ENCODE data around the gene CUX1.

Gene CUX1

DNA sequence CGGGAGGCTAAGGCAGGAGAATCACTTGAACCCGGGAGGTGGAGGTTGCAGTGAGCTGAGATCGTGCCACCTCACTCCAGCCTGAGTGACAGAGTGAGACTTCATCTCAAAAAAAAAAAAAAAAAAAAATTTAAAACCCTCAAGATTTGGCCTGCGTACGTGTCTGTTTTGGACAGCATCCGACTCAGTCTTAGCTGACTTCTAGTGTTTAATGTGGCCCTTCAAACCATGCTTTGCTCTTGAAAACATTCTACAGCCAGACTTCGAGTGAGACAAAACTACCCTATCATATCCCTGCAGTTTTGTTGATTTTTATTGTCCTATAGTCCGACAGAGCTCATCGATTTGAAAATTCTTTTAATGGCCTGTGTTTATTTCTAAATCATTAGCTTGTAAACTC, 242.1 kb downstream of the CUX1 start:
- no peak for DNase-seq

DNA sequence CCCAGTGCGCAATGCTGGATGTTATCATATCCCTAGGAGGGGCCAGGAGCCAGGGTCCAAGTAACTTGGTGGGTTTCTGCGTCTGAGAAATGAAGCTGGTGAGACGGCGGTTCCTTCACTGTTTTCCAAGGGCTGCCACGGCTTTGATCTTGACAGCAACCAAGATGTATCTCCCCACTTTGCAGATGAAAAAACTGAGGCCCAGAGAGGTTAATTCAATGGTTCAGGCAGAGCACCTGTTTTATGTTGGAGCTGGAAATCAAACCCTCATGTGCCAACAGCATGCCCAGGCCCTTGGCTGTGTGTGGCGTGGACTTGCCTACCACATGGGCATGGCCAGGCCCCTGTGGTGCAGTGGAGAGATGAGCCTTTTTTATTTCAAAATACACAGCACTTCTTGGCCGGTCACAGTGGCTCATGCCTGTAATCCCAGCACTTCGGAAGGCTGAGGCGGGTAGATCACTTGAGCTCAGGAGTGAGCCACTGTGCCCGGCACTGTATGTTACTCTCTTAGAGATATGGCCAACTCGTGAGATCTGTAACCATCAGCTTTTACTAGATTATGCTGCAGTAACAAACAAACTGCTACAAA, 244.0 kb downstream of the CUX1 start:
- no peak for DNase-seq

DNA sequence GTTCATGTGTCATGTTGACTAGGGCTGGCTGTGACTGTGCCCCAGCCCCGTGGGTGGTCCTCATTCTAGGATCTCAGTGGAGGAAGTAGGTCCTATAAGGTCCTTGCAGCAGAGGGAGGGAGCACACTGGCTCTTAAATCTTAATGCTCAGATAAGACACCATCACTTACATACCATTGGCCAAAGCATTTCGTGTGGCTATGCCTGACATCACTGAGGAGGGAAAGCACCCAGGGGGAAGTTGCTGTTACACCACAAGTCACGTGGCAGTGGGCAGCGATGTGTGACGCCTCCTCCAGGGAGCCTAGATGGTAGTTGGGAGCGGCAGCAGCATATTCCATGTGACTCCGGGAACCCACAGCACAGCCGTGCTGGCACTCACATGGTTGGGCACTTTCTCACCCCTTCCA, 244.6 kb downstream of the CUX1 start:
- no peak for DNase-seq

DNA sequence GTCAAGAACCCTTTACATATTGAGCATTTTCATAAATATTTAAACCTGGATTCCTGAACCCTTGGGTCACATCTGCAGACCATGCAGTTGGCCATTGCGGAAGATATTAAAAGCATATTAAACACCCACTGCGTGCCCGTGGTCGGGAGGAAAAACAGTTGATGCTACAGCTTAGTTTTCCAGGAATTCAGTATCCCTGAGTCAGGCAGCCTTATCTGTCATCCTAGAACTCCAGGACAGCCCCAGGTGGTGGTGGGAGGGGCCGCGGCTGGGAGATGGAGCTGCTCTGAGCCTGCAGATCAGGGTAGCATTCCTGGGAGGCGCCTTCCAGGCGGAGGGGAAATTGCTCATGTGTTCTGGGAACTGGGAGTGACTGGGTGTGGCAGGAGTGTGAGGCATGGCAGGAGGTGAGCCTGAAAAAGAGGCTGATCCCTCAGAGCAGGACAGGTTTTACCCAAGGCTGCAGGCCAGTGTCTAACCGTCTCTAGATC, 246.3 kb downstream of the CUX1 start:
- no peak for DNase-seq

DNA sequence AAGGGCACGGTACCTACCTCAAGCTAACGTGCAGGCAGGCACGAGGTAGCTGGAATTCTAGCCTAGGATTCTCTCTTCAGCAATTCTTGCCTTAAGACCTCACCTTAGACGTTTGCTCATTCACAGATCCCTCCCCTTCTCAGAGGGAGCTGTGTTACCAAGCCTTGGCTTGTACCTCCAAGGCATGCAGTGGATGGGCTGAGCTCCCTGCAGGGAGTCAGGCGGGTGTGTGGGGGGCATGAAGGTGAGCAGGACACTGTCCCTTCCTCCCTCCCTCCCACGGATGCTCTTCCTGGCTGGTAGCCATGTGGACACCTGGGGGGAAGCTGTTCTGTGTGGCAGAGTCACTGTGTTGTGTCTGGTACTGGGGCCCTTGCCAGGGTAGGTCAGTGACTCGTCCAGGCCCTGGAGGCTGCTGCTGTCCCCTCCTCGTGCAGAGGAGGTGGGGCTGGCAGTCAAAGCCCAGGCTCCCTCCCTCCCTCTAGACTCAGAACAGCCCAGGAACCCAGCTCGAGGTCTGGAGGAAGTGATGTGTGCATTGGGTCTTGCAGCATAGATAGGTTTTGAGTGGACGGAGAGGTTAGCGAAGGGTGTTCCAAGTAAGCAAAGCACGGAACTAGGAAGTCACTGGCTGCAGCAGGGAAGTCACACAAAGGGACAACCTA, 247.1 kb downstream of the CUX1 start:
- DNase-seq = no peak

DNA sequence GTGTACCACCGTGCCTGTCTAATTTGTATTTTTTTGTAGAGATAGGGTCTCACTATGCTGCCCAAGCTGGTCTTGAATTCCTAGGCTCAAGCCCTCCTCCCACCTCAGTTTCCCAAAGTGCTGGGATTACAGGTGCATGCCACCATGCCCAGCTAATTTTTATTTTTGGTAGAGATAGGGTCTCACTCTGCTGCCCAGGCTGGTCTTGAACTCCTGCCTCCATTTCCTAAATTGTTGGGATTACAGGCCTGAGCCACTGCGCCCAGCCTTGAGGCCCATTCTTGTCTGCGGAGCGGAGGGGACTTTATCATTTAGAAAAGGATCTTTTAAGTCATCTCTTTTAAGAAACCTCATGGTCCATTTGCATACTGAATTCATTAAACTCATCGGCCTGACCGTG, 247.8 kb downstream of the CUX1 start:
- no peak for DNase-seq

DNA sequence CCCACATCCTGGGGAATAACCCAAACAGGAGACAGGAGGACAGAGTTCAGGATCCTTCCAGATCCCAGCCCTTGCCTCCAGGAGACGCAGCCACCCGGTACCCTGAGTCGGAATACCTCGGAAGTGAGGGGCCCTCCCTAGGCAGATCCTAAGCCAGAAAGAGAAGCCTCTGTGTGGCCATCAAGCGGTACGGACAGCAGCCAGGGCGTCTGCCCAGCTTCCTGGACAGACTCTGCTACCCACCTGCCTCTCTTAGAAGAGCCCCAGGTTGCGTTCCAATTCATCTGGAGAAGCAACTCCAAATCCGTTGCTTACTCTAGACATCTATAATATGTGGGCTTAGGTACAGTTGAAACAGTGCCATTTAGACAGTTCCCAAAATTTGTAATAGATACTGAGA, 249.1 kb downstream of the CUX1 start:
- DNase-seq = no peak

DNA sequence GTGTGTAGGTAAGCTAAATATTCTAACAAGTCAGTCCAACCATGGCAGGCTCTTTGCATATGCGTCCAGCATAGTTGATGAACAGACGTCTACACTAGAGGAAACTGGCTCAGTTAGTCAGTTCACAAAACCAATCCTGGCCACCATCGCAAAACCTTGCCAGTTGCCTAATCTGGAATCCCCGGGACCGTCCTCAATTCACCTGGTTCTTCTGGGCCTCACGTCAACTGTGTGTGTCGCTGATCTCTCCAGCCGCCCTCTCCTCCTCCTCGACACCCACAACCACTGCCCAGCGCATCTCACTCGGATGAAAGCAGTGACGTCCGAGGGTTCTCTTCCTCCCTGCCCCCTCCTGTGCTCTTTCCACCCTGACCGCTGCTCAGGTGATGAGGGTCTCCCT, 251.4 kb downstream of the CUX1 start:
- no peak for DNase-seq

DNA sequence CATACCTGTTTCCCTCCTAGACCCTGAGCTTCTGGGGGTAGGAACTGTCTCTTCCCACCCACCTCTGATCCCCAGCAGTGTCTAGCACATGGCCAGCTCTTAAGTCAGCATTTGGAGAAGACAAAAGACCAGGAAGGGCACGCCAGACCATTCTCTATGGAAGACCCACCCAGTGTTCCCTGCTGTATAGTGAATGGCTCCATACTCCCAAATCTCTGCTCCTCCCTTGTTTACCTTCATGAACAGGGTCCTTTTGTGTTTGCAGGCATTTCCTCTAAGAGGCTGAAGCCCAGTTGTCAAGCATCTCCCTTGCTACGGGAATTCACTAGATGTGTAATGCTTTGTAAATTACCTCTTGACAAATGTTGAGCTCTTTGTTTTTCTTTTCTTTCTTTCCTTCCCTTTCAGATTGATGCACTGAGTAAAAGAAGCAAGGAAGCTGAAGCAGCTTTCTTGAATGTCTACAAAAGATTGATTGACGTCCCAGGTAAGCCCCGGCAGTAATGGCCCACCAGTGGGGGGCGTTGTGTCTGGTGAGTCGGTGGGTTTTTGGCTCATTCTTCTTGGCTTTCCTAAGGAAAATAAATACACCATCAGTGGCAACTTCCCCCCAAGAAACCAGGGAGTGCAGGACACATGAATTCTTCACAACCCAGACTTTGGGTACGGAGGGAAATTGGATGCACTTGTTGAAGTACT, 252.7 kb downstream of the CUX1 start:
- DNase-seq = no peak

DNA sequence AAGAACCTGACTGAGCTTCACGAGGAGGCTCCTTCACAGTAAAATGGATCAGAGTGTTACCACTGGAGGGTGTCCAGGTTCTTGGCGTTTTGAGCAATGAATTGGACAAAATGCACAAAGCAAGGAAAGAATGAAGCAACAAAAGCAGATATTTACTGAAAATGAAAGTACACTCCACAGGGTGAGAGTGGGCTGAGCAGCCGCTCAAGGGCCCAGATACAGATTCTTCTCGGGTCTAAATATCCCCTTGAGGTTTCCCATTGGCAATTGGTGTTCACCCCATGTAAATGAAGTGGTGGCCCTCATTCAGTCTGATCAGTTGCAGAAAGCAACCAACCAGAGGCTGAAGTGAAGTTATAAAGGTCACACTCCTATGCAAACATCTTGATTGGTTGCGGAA, 254.6 kb downstream of the CUX1 start:
- no peak for DNase-seq

DNA sequence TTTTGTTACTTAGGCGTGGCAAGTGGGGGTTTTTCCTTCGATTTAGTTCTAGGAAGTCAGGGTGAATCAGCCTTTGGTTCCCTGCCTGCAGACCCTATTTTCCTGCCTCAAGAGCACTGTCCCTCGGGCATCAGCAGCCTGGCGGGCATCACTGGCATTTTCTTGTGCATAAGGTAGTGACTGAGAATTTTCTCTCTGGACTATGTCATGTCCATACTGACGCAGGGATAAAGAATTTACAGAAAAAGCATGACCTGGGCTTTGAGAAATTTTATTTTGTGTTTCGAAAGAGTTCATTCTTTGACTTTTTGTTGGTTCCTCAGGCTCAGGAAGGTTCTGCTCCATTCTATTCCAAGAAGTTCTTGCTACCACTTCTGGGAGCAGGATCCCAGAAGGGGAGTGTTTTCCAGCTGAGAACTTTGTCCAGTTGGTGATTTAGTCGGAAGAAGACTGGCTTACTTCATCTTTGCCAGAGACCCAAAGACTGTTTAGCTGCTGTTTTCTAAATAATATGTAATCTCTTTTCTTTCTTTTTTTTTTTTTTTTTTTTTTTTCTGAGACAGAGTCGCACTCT, 255.3 kb downstream of the CUX1 start:
- DNase-seq = no peak

DNA sequence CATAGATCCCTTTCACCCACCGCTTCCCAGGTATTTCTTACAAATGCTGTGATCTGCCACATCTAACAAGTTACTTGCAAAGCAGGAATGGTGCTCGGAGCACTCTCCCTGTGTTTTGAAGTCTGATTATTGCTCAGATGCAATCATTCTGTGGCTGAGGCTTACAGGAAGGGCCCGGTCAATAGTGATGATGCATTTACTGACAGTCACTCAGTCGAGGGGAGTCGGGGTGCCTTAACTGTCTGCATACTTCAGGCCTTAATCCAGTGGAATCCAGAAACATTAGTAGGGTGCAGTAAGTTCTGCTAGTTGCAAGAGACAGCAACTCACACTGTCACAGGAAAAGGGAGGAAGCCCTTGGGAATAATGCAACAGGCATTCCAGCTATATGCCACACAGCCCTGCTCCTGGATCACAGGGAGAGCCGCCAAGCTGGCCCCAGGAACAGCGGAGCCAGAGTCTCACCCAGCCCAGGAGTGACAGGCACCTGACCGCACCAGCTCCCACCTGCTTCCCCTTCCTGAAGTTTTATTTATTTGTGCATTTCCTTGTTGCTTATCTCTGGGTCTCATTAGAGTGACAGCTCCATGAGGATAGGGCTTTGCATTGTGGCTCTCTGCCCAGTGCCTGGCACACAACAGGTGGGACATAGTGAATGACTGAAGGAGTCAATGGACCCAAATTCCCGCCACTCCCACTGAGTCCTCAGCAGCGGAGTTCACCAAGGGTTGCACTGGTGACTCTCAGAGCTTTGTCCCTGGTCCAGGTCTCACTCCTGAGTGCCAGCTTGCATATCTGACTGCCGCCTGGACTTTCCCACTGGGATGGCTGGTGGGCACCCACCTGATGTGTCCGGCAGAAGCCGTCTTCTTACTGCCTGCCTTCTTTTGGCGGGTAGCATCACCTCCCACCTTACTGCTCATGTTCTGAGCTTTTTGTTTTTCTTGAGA, 256.8 kb downstream of the CUX1 start:
- no peak for DNase-seq

DNA sequence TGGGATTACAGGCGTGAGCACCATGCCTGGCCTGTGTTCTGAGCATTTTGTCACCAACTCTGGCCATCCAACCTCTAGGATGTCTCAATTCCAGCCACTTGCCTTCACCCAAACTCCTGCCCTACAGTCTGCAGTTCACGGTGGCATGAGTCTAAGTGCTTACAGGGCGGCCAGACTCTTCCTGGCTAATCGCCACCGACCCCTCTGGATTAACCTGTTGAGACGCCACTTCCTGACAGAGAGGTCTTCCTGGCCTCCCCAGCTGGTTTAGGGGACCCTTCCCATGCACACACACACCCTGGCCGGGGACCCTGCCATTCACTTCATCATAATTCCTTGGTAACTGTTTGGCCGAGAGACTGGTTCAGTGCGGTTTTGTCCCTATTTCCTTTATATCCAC, 257.7 kb downstream of the CUX1 start:
- DNase-seq = no peak

DNA sequence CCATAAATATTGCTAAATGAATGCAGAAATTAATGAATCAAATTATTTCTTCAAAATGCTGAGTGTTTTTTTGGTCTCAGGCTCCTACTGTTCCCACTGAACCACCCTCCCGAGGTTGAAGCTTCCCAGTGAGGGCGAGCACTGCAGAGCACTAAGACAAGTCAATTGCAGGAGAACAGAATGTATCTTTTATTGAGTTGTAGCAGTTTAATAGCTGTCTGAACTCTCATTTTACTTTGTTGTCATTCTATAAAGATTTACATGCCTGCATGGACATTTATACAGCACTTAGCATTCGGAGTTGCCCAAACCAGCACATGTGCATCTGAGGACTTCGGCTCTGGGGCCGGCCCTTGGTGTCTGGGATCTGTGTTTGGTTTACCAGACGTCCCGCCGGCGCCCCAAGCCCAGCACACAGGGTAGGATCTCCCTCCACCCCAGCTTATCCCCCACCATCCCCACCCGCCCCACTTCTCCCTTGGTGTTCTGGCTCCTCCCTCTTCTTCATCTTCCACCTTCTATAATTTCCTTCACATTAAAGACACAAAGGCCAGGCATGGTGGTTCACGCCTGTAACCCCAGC, 258.2 kb downstream of the CUX1 start:
- no peak for DNase-seq

DNA sequence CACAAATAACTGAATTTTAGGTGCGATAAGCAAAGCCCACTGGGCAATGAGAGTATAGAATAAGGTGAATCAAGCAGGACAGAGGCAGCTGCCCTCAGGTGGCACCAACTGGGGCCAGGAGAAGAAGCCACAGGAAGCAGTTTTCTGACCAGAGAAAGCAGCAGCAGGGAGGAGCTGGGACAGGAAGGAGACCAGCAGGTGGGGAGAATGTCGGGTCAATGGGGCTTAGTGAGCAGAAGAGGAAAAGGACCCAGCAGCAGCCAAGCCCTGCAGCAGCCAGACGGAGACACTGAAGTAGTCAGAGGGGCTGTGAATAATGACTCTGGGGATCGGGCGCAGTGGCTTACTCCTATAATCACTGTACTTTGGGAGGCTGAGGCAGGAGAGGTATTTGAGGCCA, 259.7 kb downstream of the CUX1 start:
- DNase-seq = no peak

DNA sequence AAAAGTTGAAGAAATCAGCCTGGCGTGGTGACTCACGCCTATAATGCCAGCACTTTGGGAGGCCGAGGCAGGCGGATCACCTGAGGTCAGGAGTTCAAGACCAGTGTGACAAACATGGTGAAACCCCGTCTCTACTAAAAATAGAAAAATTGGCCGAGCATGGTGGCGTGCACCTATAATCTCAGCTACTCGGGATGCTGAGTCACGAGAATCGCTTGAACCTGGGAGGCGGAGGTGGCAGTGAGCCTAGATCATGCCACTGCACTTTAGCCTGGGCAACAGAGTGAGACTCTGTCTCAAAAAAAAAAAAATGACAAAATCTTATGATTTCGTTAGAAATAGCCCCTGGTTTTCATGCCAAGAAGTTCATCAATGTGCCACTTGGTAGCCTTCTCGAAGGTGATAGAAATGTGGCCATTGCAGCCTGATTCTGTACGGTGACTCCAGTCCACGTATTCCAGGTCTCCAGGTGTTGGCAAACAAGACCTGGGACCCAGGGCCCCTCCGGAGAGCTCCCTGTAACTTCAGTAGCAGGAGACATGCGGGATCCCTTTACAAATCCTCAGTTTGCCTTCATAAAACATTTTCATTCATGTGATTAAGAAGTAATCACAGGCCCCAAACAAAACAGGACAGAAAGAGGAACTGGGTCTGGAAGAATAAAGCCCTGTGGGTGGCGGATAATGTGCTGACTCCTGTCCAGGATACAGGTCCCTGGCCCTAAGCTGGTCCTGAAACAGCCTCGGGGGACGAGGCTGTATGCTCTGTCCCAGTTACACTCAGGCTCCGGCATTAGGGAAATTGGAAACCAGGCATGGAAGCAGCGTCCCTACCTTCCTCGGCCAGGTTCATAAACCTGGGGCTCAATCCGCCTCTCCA, 262.0 kb downstream of the CUX1 start:
- no peak for DNase-seq

DNA sequence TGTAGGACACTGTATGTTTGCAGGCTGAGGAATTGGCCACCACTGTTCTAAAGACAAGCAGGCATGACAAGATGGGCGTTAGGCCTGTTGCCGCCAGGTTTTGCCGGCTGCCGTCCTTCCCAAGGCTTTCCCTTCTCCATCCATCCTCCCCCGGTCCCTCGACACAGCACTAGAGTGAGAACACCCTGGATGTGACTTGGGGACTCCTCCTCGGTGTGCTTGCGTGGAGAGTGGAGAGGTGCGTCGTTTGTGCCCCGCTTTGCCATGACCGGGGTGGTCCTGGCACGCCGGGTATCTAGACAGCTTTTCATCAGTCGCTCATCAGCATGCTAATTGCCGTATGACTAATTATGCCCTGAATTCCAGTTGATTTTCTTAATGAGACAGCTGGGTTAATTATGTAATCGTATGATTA, 262.6 kb downstream of the CUX1 start:
- DNase-seq = no peak

DNA sequence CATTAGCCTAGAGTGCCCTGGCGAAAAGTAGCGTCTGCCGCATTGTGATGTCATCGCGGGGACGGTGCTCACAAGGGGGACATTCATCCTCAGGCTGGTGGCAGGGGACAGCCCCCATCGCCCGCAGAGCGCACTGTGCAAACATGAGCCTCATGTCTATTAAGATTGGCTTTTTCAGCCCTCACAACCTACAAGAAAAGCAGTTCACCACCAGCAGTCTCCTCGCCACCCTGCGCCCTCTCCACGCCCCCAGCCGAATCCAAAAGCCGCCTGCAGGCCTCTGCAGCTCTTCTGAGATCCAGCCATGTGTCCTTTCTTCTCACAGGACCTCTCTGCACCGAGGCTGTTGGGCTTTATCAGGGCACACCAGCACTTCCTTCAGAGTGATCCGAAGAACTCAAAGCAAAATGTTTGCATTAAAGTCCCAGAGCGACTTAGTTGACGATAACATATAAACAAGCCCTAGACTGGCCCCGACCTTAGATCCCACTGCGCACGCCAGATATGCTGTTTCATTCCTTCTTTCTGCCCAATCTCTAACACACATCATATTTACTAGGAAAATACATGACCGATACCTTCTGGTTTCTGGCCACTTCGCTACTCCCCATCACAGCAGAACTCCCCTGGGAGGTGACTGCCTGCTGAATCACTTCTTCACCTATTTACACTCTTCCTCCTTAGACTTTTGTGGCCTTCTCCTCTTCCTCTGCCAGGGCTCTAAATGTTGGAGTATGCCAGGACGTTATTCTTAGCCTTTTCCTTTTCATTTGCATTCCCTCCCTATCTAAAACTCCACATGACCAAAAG, 263.2 kb downstream of the CUX1 start:
- DNase-seq = no peak

DNA sequence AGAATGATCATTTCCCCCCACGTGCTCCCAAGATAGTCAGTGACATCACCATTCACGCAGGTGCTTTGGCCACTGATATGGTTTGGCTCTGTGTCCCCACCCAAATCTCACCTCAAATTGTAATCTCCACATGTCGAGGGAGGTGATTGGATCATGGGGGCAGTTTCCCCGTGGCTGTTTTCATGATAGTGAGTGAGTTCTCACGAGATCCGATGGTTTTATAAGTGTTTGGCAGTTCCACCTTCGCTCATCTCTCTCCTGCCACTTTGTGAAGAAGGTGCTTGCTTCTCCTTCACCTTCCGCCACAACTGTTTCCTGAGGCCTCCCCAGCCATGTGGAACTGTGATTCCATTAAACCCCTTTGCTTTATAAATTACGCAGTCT, 263.8 kb downstream of the CUX1 start:
- DNase-seq = no peak

DNA sequence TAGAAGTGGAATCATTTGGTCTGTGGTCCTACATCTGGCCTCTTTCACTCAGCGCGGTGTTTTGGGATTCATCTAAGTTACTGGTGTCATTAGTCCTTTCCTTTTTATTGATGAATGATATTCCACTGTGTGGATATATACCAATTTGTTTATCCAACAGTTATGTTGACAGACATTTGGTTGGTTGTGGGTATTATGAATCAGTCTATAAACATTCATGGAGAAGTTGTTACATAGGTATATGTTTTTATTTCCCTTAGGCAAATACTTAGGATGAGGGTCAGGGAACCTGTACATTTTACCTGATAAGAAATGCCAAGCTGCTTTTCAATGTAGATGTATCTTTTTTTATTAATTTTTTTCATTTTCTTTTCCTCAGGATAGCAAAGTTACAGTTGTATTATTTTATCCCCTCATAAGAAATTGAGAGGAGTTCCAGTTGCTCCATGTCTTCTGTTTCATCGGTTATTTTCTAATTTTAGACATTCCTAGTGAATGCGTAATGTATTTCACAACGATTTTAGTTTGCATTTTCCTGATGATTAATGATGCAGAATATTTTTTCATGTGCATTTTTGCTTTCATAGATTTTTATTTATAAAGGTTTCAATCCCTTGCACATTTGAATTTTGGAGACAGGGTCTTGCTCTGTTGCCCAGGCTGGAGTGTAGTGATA, 265.4 kb downstream of the CUX1 start:
- no peak for DNase-seq

Measured in NCI-H446 (cell line).